RWPE2 (cell line): ENCODE measurements around the gene CAP1.

Experiments
- ATAC-seq: fragments of 200-7000 bp; cut with Tn5 transposase; 3 replicates; pipeline ENCODE4 v1.9.1; 2021; ENCODE audit warnings: low read depth
- DNase-seq: peaks from one replicate; pipeline ENCODE4 v3.0.0-alpha.2; 2020; ENCODE audit warnings: low spot score
- H3K27ac ChIP-seq: fragments of 450-650 bp; 2 replicates; pipeline ENCODE4 v1.5.1; 2017; ENCODE audit warnings: mild to moderate bottlenecking; ENCODE audit not compliant: poor library complexity, severe bottlenecking
- H3K27me3 ChIP-seq: fragments of 250-450 bp; sonication (Bioruptor Pico); 2 replicates; pipeline ENCODE4 v1.5.1; 2021; ENCODE audit warnings: mild to moderate bottlenecking, moderate library complexity; ENCODE audit not compliant: insufficient read depth, poor library complexity, severe bottlenecking
- H3K36me3 ChIP-seq: fragments of 250-450 bp; sonication (Bioruptor Pico); 2 replicates; pipeline ENCODE4 v1.5.1; 2020; ENCODE audit warnings: low read depth, mild to moderate bottlenecking, moderate library complexity
- H3K4me1 ChIP-seq: fragments of 250-450 bp; sonication (Bioruptor Pico); 2 replicates; pipeline ENCODE4 v1.5.1; 2021; ENCODE audit warnings: mild to moderate bottlenecking, moderate library complexity; ENCODE audit not compliant: insufficient read depth, poor library complexity, severe bottlenecking
- H3K4me3 ChIP-seq: fragments of 250-450 bp; sonication (Bioruptor Pico); 2 replicates; pipeline ENCODE4 v1.5.1; 2021; ENCODE audit warnings: mild to moderate bottlenecking, moderate library complexity; ENCODE audit not compliant: severe bottlenecking
- H3K9me3 ChIP-seq: fragments of 250-450 bp; sonication (Bioruptor Pico); 2 replicates; pipeline ENCODE4 v1.5.1; 2021; ENCODE audit warnings: mild to moderate bottlenecking, moderate library complexity; ENCODE audit not compliant: severe bottlenecking
- CTCF ChIP-seq: fragments of 450-650 bp; IDR thresholded peaks from one replicate; pipeline ENCODE4 v1.5.1; 2017; ENCODE audit warnings: mild to moderate bottlenecking, moderate library complexity; ENCODE audit not compliant: poor library complexity, severe bottlenecking

The CAP1 gene

GRCh38 chr1:40107290-40107959, 66.9 kb downstream of the CAP1 start:
- Histone ChIP-seq H3K27ac (peak overlapping the region; percentile 65), H3K27me3 (no peaks in the 10 kb centered on the region), H3K4me1 (peaks cover 9% of the 10 kb centered on the region), H3K9me3 (peaks cover 6% of the 10 kb centered on the region), H3K36me3 (no peaks in the 10 kb centered on the region), H3K4me3 (no peak overlapping the region)
- TF ChIP-seq CTCF: no peak
- ATAC-seq (peak; percentile 98), DNase-seq (peak; percentile 69)

- no peak for TF ChIP-seq CTCF
- no peak overlapping the region for H3K4me3 ChIP-seq
- H3K9me3 ChIP-seq: peaks cover 6% of the 10 kb centered on the region
- no peaks in the 10 kb centered on the region for H3K36me3 ChIP-seq
- H3K4me1 ChIP-seq: peaks cover 9% of the 10 kb centered on the region
- DNase-seq (no peak), ATAC-seq (no peak)
- H3K27me3 ChIP-seq: no peaks in the 10 kb centered on the region
- H3K27ac ChIP-seq: no peak overlapping the region
Measured at GRCh38 chr1:40110389-40110788, 69.9 kb downstream of the CAP1 start.

GRCh38 chr1:40114400-40114799, 73.9 kb downstream of the CAP1 start:
- Histone ChIP-seq H3K4me1 (no peaks in the 10 kb centered on the region), H3K36me3 (no peaks in the 10 kb centered on the region)
- no peak for DNase-seq

GRCh38 chr1:40120128-40120527, 79.6 kb downstream of the CAP1 start:
- DNase-seq: no peak
- Histone ChIP-seq H3K4me1 (no peaks in the 10 kb centered on the region), H3K9me3 (no peaks in the 10 kb centered on the region), H3K27me3 (no peaks in the 10 kb centered on the region), H3K36me3 (no peaks in the 10 kb centered on the region), H3K4me3 (no peak overlapping the region), H3K27ac (no peak overlapping the region)
- no peak for TF ChIP-seq CTCF
- no peak for ATAC-seq

More at GRCh38 chr1:40114400-40114799, 73.9 kb downstream of the CAP1 start:
- no peak for ATAC-seq
- Histone ChIP-seq H3K4me3 (no peak overlapping the region), H3K9me3 (peaks cover 6% of the 10 kb centered on the region), H3K27ac (no peak overlapping the region), H3K27me3 (no peaks in the 10 kb centered on the region)
- no peak for TF ChIP-seq CTCF
